ENCODE data around the gene GNRH2. TPM values are rescaled to one million over a fixed set of nuclear protein-coding genes. Genes with fewer than 3 reads are reported as not detected.

GNRH2 gene, protein sequence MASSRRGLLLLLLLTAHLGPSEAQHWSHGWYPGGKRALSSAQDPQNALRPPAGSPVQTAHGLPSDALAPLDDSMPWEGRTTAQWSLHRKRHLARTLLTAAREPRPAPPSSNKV
- not detected for total RNA-seq
- long read RNA-seq, result 0 reads

DNA sequence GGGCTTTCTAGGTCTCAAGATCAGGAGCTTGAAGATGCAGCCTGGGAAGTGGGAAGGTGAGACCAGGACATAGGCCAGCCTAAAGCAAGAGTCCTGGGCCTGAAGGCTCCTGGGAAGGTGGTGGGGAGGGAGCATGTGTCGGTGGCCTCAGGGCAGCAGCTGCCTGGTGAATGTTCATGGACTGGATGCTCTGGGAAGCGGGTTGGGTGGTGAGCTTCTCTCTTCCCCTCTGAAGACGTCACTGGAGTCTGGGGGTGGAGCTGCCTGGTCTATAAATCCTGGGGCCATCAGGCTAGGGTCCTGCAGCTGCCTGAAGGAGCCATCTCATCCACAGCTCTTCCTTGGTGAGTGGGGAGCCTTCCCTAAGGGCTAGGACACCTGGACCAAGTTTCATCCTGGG, at the start of gene GNRH2:
Gene GNRH2 (plus strand): TSS at position 301 of the 400 bp plus-strand sequence. CDS start 793 bp downstream, outside the sequence.
- intact Hi-C loops (cut with micrococcal nuclease), result no loop called here
- Histone ChIP-seq H3K9me3 (replicated peaks) (no peaks in the 10 kb centered on the region), H3K4me1 (peaks cover 49% of the 10 kb centered on the region), H3K27me3 (ENCODE audit: low read depth) (no peaks in the 10 kb centered on the region), H3K4me3 (no peak within 1 kb of the TSS), H3K27ac (replicated peaks) (peak within 1 kb of the TSS; percentile 96), H3K36me3 (peaks cover 30% of the 10 kb centered on the region)
- no peak for DNase-seq
- TF ChIP-seq, protein P1, sequence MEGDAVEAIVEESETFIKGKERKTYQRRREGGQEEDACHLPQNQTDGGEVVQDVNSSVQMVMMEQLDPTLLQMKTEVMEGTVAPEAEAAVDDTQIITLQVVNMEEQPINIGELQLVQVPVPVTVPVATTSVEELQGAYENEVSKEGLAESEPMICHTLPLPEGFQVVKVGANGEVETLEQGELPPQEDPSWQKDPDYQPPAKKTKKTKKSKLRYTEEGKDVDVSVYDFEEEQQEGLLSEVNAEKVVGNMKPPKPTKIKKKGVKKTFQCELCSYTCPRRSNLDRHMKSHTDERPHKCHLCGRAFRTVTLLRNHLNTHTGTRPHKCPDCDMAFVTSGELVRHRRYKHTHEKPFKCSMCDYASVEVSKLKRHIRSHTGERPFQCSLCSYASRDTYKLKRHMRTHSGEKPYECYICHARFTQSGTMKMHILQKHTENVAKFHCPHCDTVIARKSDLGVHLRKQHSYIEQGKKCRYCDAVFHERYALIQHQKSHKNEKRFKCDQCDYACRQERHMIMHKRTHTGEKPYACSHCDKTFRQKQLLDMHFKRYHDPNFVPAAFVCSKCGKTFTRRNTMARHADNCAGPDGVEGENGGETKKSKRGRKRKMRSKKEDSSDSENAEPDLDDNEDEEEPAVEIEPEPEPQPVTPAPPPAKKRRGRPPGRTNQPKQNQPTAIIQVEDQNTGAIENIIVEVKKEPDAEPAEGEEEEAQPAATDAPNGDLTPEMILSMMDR (IDR thresholded peaks at IDR 0.05; ENCODE audit: borderline replicate concordance), result no peak

DNA sequence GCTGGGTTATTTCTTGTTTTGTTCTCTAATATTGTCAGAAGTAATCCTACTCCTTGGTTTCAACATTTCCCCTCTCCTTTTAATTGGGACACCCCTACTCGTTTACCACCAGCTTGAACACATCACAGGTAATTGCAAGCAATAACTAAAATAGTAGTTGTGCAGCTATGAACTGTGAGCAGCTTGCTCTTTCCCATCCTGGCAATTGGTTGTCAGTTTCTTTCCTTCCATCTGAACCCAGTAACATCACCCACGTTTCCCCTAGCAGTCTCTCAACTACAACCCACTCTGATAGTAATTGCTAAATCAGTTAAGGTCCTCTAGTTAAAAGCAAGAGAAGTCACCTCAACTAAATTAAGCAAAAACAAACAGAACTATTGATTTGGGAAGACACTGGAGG, 47.6 kb upstream of the GNRH2 start:
- Histone ChIP-seq H3K4me1 (no peaks in the 10 kb centered on the region), H3K27ac (replicated peaks) (no peak overlapping the region), H3K4me3 (no peak overlapping the region), H3K36me3 (peaks cover 52% of the 10 kb centered on the region), H3K9me3 (replicated peaks) (no peaks in the 10 kb centered on the region), H3K27me3 (ENCODE audit: low read depth) (no peaks in the 10 kb centered on the region)
- TF ChIP-seq, protein P1 (IDR thresholded peaks at IDR 0.05; ENCODE audit: borderline replicate concordance), result no peak
- no peak for DNase-seq
- intact Hi-C loops (cut with micrococcal nuclease), result no loop called here

DNA sequence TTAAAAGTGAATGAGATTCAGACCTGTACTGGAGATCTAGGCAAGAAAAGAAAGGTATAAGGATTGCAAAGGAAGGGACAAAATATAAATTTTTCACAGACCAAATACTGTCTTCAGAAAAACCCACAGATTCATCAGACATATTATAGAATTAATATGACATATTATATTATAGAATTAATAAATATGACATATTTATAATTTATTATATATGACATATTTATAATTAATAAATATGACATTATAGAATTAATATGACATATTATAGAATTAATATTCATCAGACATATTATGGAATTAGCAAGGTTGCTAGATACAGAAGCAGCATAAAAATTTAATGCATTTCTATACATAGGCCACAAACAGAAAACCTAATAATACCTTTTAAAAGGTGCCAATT, 44.7 kb upstream of the GNRH2 start:
- Histone ChIP-seq H3K27me3 (ENCODE audit: low read depth) (no peaks in the 10 kb centered on the region), H3K4me3 (no peak overlapping the region), H3K36me3 (peaks cover 23% of the 10 kb centered on the region), H3K27ac (replicated peaks) (no peak overlapping the region), H3K9me3 (replicated peaks) (no peaks in the 10 kb centered on the region), H3K4me1 (no peaks in the 10 kb centered on the region)
- intact Hi-C loops (cut with micrococcal nuclease), result no loop called here
- DNase-seq, result no peak
- TF ChIP-seq, protein P1 (IDR thresholded peaks at IDR 0.05; ENCODE audit: borderline replicate concordance), result no peak

DNA sequence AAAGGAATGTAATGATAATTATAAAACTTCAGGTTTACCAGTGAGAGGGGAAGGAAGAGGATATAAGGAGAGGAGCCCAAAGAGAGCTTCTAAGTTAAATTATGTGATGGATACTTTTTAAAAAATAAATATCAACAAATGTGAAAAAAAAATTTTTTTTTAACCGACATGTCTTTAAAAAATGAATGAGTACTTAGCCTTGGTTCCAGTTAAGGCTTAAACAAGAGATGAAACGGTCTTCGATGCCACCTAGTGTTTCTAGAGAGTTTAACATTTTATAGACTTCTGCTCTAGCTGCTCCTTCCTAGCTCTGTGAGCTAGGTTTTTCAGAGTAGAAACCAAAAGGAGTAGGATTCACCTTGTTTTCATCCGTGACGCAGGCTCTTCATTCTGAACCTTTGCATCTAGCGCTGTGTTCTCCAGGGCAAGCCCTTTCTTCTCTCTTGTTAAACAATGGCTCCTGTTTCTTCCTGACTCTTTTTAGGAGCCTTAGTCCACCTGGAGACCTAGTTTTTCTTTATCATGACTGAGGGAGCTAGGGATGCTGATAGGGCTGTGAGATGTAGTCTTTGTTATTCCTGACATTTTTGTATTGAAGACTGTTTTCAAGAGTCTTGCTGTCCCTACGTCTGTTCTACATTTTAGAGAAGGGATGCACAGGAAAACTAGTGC, 42.4 kb upstream of the GNRH2 start:
- peaks cover 26% of the 10 kb centered on the region for H3K36me3 ChIP-seq
- intact Hi-C loops (cut with micrococcal nuclease), result loop anchor here (5.0 kb wide), 1 partner anchor 249 kb away; no protein-coding TSS in a partner anchor
- no peaks in the 10 kb centered on the region for H3K27me3 ChIP-seq (ENCODE audit: low read depth)
- no peaks in the 10 kb centered on the region for H3K9me3 ChIP-seq (replicated peaks)
- no peaks in the 10 kb centered on the region for H3K4me1 ChIP-seq
- DNase-seq, result no peak
- no peak overlapping the region for H3K27ac ChIP-seq (replicated peaks)
- TF ChIP-seq, protein P1 (IDR thresholded peaks at IDR 0.05; ENCODE audit: borderline replicate concordance), result peak; percentile 68
- no peak overlapping the region for H3K4me3 ChIP-seq

DNA sequence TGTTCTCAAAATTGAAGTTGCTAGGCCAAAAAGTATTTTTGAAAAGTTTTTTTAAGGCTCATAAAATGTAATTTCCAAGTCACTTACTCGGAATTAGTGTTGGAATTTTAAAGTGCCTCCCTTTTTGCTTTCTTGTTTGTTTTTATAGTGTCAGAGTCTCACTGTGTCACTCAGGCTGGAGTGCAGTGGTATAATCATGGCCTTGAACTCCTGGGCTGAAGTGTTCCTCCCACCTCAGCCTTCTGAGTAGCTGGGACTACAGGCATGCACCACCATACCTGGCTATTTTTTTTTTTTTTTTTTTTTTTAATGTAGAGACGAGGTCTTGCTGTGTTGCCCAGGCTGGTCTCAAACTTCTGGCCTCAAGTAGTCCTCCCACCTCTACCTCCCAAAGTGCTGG, 40.0 kb upstream of the GNRH2 start:
- TF ChIP-seq, protein P1 (IDR thresholded peaks at IDR 0.05; ENCODE audit: borderline replicate concordance), result no peak
- Histone ChIP-seq H3K27ac (replicated peaks) (no peak overlapping the region), H3K4me1 (no peaks in the 10 kb centered on the region), H3K9me3 (replicated peaks) (no peaks in the 10 kb centered on the region), H3K36me3 (peaks cover 49% of the 10 kb centered on the region), H3K27me3 (ENCODE audit: low read depth) (no peaks in the 10 kb centered on the region), H3K4me3 (no peak overlapping the region)
- intact Hi-C loops (cut with micrococcal nuclease), result loop anchor here (5.0 kb wide), 1 partner anchor 251 kb away; no protein-coding TSS in a partner anchor
- no peak for DNase-seq
